HG03108 (cell line): ENCODE data around the gene RBMX2.

Experiments
- ATAC-seq: cut with Tn5 transposase; IDR thresholded peaks from one replicate; pipeline ENCODE4 v1.9.1; 2021; ENCODE audit warnings: moderate library complexity; ENCODE audit not compliant: unreplicated experiment

The RBMX2 gene

GRCh38 chrX:130444641-130445336 lies 43.0 kb downstream of the RBMX2 start:
- no peak for ATAC-seq

- no peak for ATAC-seq
Measured at GRCh38 chrX:130446974-130447373, 45.2 kb downstream of the RBMX2 start.
